Caki2 (cell line): ENCODE measurements around the gene CHCHD2. TPM values are rescaled to one million over a fixed set of nuclear protein-coding genes. Genes with fewer than 3 reads are reported as not detected.
"Not testable (repeated sequence)": the region's sequence is repeated elsewhere in the genome, so short reads cannot be mapped to it uniquely, and the experiment has no call there.

Experiments used
- DNase-seq: peaks from one replicate; pipeline ENCODE4 v3.0.0-alpha.2; 2015; ENCODE audit warnings: low read depth
- in situ Hi-C: cut with HindIII; loops from 2 replicates; pipeline ENCODE4 v1.10.0; 2016; ENCODE audit warnings: low sequenced_read_pairs, low pct_unique_long_range_greater_than_20kb, mixed read lengths
- total RNA-seq: library from RNA; depleted of rRNA; stranded (reverse); fragments of >200 nt; shearing (Covaris generic); gene quantifications from 2 replicates; pipeline ENCODE4 v1.2.3, GENCODE V29; 2014; ENCODE audit warnings: low replicate concordance

Gene CHCHD2
- total RNA-seq, 1 experiment from 2014 or later, result 771 TPM

- in situ Hi-C loops, DNase-seq: not testable (repeated sequence)
Observed at GRCh38 chr7:56092388-56092787, 13.9 kb downstream of the CHCHD2 start.

GRCh38 chr7:56091591-56091990, 14.7 kb downstream of the CHCHD2 start:
- in situ Hi-C loops, result no loop called here
- DNase-seq, result no peak

- in situ Hi-C loops, result no loop called here
- DNase-seq, result no peak
Observed at GRCh38 chr7:56087445-56087844, 18.8 kb downstream of the CHCHD2 start.

GRCh38 chr7:56086761-56087160, 19.5 kb downstream of the CHCHD2 start:
- in situ Hi-C loops, result no loop called here
- no peak for DNase-seq

- DNase-seq, result no peak
- in situ Hi-C loops, result no loop called here
Observed at GRCh38 chr7:56083150-56083785, 23.0 kb downstream of the CHCHD2 start.

GRCh38 chr7:56081626-56082340, 24.5 kb downstream of the CHCHD2 start:
- in situ Hi-C loops, result no loop called here
- no peak for DNase-seq

GRCh38 chr7:56080726-56081435, 25.4 kb downstream of the CHCHD2 start:
- in situ Hi-C loops, DNase-seq: not testable (repeated sequence)

- in situ Hi-C loops, result no loop called here
- no peak for DNase-seq
Observed at GRCh38 chr7:56079450-56080185, 26.7 kb downstream of the CHCHD2 start.

- no peak for DNase-seq
- in situ Hi-C loops, result no loop called here
Observed at GRCh38 chr7:56078196-56078595, 28.1 kb downstream of the CHCHD2 start.

- in situ Hi-C loops, result no loop called here
- DNase-seq, result no peak
Observed at GRCh38 chr7:56077681-56078080, 28.6 kb downstream of the CHCHD2 start.

- in situ Hi-C loops, result no loop called here
- DNase-seq, result peak; percentile 80
Observed at GRCh38 chr7:56074371-56074791, 31.9 kb downstream of the CHCHD2 start.

- DNase-seq, in situ Hi-C loops: not testable (repeated sequence)
Observed at GRCh38 chr7:56066376-56066775, 39.9 kb downstream of the CHCHD2 start.

GRCh38 chr7:56063882-56064625, 42.2 kb downstream of the CHCHD2 start, which contains the start of gene SUMF2:
TSS of gene SUMF2 (plus strand) at chr7:56064286. CDS start at chr7:56064312, 26 bp downstream.
- in situ Hi-C loops, result no loop called here
- DNase-seq, result peak; percentile 91

- DNase-seq, result no peak
- in situ Hi-C loops, result no loop called here
Observed at GRCh38 chr7:56063500-56063881, 42.8 kb downstream of the CHCHD2 start.

GRCh38 chr7:56062382-56062781, 43.9 kb downstream of the CHCHD2 start:
- DNase-seq, result peak; percentile 40
- in situ Hi-C loops, result no loop called here

- no peak for DNase-seq
- in situ Hi-C loops, result no loop called here
Observed at GRCh38 chr7:56053993-56054392, 52.3 kb downstream of the CHCHD2 start.

GRCh38 chr7:56053379-56053778, 52.9 kb downstream of the CHCHD2 start:
- in situ Hi-C loops, result no loop called here

More at GRCh38 chr7:56053379-56053778, 52.9 kb downstream of the CHCHD2 start:
- no peak for DNase-seq
